Subcutaneous adipose tissue (tissue), 4 donors: ENCODE data around the gene RBMXL2. TPM values are rescaled to one million over a fixed set of nuclear protein-coding genes. Genes with fewer than 3 reads are reported as not detected.

Source experiments
- total RNA-seq, 4 donors: library from RNA; depleted of rRNA; stranded (reverse); fragments of >200 nt; gene quantifications; one replicate each; pipeline ENCODE4 v1.1.0, GENCODE V29; 2016
- TF ChIP-seq, protein P1 (sequence below): fragments of 450-650 bp; IDR thresholded peaks from one replicate; pipeline ENCODE4 v1.5.1; 2016; ENCODE audit warnings: low read depth, mild to moderate bottlenecking, control low read depth, antibody characterized with exemption, moderate library complexity

RBMXL2 gene
- total RNA-seq, 4 donors from 2014 or later = not detected

DNA sequence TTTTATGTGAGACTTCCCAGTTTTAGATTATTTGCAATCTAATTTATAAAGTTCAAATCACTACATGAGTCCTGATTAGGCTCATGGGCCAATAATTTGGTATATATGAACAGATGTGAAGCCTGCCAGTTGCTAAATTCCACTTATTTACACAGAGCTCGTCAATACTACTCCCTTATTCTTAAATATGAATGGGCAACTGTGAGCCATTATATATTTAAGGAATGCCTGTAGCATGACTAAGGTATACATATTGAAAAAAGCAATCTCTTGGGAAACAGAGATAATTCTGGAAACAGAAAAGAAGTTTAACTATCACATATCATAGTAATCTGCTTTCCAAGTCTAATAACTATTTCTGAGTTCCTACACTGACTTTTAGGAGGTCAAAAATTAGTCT, 27.0 kb downstream of the RBMXL2 start:
- TF ChIP-seq, protein P1, sequence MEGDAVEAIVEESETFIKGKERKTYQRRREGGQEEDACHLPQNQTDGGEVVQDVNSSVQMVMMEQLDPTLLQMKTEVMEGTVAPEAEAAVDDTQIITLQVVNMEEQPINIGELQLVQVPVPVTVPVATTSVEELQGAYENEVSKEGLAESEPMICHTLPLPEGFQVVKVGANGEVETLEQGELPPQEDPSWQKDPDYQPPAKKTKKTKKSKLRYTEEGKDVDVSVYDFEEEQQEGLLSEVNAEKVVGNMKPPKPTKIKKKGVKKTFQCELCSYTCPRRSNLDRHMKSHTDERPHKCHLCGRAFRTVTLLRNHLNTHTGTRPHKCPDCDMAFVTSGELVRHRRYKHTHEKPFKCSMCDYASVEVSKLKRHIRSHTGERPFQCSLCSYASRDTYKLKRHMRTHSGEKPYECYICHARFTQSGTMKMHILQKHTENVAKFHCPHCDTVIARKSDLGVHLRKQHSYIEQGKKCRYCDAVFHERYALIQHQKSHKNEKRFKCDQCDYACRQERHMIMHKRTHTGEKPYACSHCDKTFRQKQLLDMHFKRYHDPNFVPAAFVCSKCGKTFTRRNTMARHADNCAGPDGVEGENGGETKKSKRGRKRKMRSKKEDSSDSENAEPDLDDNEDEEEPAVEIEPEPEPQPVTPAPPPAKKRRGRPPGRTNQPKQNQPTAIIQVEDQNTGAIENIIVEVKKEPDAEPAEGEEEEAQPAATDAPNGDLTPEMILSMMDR = no peak

DNA sequence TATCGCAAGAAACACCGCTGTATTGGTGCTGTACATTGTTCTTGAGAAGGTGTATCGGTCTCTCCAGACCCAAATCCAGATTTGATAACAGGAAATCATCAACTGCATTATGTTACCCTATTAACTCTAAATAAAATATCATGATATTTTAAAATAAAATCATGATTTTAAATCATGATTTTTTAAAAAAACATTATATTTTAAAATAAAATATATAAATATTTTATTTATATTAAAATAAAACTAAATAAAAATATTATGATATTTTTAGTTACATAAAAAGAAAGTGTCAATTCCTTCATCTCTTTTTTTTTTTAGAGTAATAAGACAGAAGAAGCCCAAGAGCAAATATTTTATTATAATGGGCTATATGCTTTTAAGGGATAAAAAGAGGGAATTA, 27.6 kb downstream of the RBMXL2 start:
- TF ChIP-seq, protein P1 = no peak

- TF ChIP-seq, protein P1 = no peak
Observed at GRCh38 chr11:7138051-7138450, 49.3 kb downstream of the RBMXL2 start.

Other genes starting within 250 kb of the RBMXL2 start
- gene OR10A5, start 243.3 kb upstream of the RBMXL2 start, total RNA-seq = not detected
- not detected for gene OR10A2, start 225.9 kb upstream of the RBMXL2 start, total RNA-seq
- not detected for gene OR10A4, start 212.4 kb upstream of the RBMXL2 start, total RNA-seq
- not detected for gene OR2D2, start 196.5 kb upstream of the RBMXL2 start, total RNA-seq
- not detected for gene OR2D3, start 168.0 kb upstream of the RBMXL2 start, total RNA-seq
- gene ZNF215, start 162.6 kb upstream of the RBMXL2 start, total RNA-seq = 1 to 10 TPM in 1 of 4 donors, under 1 TPM in 2, not detected in 1; 0.65 to 1.7 (median 0.66) TPM
- gene ZNF214, start 68.7 kb upstream of the RBMXL2 start, total RNA-seq = 1 to 10 TPM in 3 of 4 donors, under 1 TPM in 1; 0.57 to 2.0 (median 1.3) TPM
- gene NLRP14, start 68.5 kb upstream of the RBMXL2 start, total RNA-seq = under 1 TPM in 1 of 4 donors, not detected in 3; 0.19 TPM
- gene SYT9, start 162.9 kb downstream of the RBMXL2 start, total RNA-seq = not detected